ENCODE data around the gene ASB18.

GRCh38 chr2:236215761-236216333 lies 48.4 kb downstream of the ASB18 start:
- TF ChIP-seq POLR2A (IDR thresholded peaks at IDR 0.05; ENCODE audit: low read length), result no peak
- TF ChIP-seq GATA1 (IDR thresholded peaks at IDR 0.05; ENCODE audit: low read depth, low read length), result no peak

All from erythroblast (primary cell).